DOHH2 (cell line): ENCODE measurements around the gene SP2.

Source experiments
- H3F3A ChIP-seq: fragments of 200-600 bp; sonication (generic), shearing (Covaris generic); 2 replicates; pipeline ENCODE4 v1.6.0; 2016; ENCODE audit warnings: antibody characterized with exemption, mild to moderate bottlenecking; ENCODE audit not compliant: control insufficient read depth, insufficient read depth
- H3K27ac ChIP-seq: fragments of 200-600 bp; sonication (generic); 2 replicates; pipeline ENCODE4 v1.5.1; 2014; ENCODE audit warnings: low read depth, mild to moderate bottlenecking, low read length, moderate library complexity
- H3K27me3 ChIP-seq: fragments of 200-600 bp; sonication (generic); 2 replicates; pipeline ENCODE4 v1.6.1; 2014; ENCODE audit warnings: mild to moderate bottlenecking, low read length, mixed read lengths; ENCODE audit not compliant: control insufficient read depth
- H3K36me3 ChIP-seq: fragments of 200-600 bp; sonication (generic); 2 replicates; pipeline ENCODE4 v1.6.1; 2014; ENCODE audit warnings: mild to moderate bottlenecking, low read length, moderate library complexity, mixed read lengths; ENCODE audit not compliant: control insufficient read depth
- H3K4me1 ChIP-seq: fragments of 200-600 bp; sonication (generic); 2 replicates; pipeline ENCODE4 v1.6.1; 2014; ENCODE audit warnings: mild to moderate bottlenecking, low read length, mixed read lengths; ENCODE audit not compliant: control insufficient read depth
- H3K4me2 ChIP-seq: fragments of 200-600 bp; sonication (generic); 2 replicates; pipeline ENCODE4 v1.6.0; 2014; ENCODE audit warnings: mild to moderate bottlenecking, low read length, moderate library complexity
- H3K4me3 ChIP-seq: fragments of 200-600 bp; sonication (generic); 2 replicates; pipeline ENCODE4 v1.5.1; 2014; ENCODE audit warnings: mild to moderate bottlenecking, low read length, mixed read lengths
- H3K79me2 ChIP-seq: fragments of 200-600 bp; sonication (generic); 2 replicates; pipeline ENCODE4 v1.6.1; 2014; ENCODE audit warnings: mild to moderate bottlenecking, low read length, mixed read lengths; ENCODE audit not compliant: control insufficient read depth
- H3K9me2 ChIP-seq: fragments of 200-600 bp; sonication (generic); replicated peaks from 2 replicates; pipeline ENCODE4 v1.6.1; 2014; ENCODE audit warnings: mild to moderate bottlenecking, low read length, mixed read lengths; ENCODE audit not compliant: control insufficient read depth
- H3K9me3 ChIP-seq: fragments of 200-600 bp; sonication (generic); 2 replicates; pipeline ENCODE4 v1.6.1; 2014; ENCODE audit warnings: antibody characterized with exemption, low read length, mixed read lengths; ENCODE audit not compliant: control insufficient read depth, insufficient read depth
- H4K20me1 ChIP-seq: fragments of 200-600 bp; sonication (generic); 2 replicates; pipeline ENCODE4 v1.6.0; 2014; ENCODE audit warnings: low read depth, mild to moderate bottlenecking, antibody characterized with exemption, low read length, moderate library complexity; ENCODE audit not compliant: control insufficient read depth, insufficient read depth
- CTCF ChIP-seq: fragments of 200-600 bp; sonication (generic); IDR thresholded peaks from one replicate; pipeline ENCODE4 v1.5.1; 2014; ENCODE audit warnings: antibody characterized with exemption, mild to moderate bottlenecking, low read depth, low read length; ENCODE audit not compliant: poor library complexity, severe bottlenecking
- EZH2phosphoT487 ChIP-seq: fragments of 200-600 bp; sonication (generic); IDR thresholded peaks from 2 replicates; pipeline ENCODE4 v1.6.1; 2017; ENCODE audit warnings: borderline replicate concordance, mild to moderate bottlenecking, antibody characterized with exemption, low read length, moderate library complexity, mixed read lengths

Gene SP2

GRCh38 chr17:47889734-47890529, 6.1 kb upstream of the SP2 start:
- peaks cover 6% of the 10 kb centered on the region; the same call in 1 of the 2 replicates for H3F3A ChIP-seq
- H3K36me3 ChIP-seq, result no peaks in the 10 kb centered on the region
- H3K9me3 ChIP-seq, result no peaks in the 10 kb centered on the region
- H3K4me3 ChIP-seq, result no peak overlapping the region
- no peak overlapping the region for H3K27ac ChIP-seq
- no peak for TF ChIP-seq EZH2phosphoT487
- TF ChIP-seq CTCF, result peak; percentile 94
- no peaks in the 10 kb centered on the region for H3K9me2 ChIP-seq
- peaks cover 11% of the 10 kb centered on the region for H3K79me2 ChIP-seq
- peaks cover 17% of the 10 kb centered on the region for H3K4me1 ChIP-seq
- H3K4me2 ChIP-seq, result no peak overlapping the region
- H4K20me1 ChIP-seq, result no peaks in the 10 kb centered on the region
- H3K27me3 ChIP-seq, result no peaks in the 10 kb centered on the region

- H3K36me3 ChIP-seq, result peaks cover 5% of the 10 kb centered on the region; the same call in 1 of the 2 replicates
- no peaks in the 10 kb centered on the region for H3K9me2 ChIP-seq
- TF ChIP-seq CTCF (no peak), EZH2phosphoT487 (no peak)
- peaks cover 6% of the 10 kb centered on the region; the same call in 1 of the 2 replicates for H3F3A ChIP-seq
- H3K4me1 ChIP-seq, result peaks cover 18% of the 10 kb centered on the region
- peaks cover 20% of the 10 kb centered on the region for H3K79me2 ChIP-seq
- H3K4me2 ChIP-seq, result no peak overlapping the region
- H3K4me3 ChIP-seq, result no peak overlapping the region
- H3K9me3 ChIP-seq, result no peaks in the 10 kb centered on the region
- no peaks in the 10 kb centered on the region for H4K20me1 ChIP-seq
- no peak overlapping the region for H3K27ac ChIP-seq
- no peaks in the 10 kb centered on the region for H3K27me3 ChIP-seq
These were observed 4.4 kb upstream of the SP2 start for GRCh38 chr17:47891545-47892088.

- Histone ChIP-seq H3K27ac (peak overlapping the region; percentile 40), H3K79me2 (peaks cover 51% of the 10 kb centered on the region), H3K36me3 (peaks cover 28% of the 10 kb centered on the region), H3K4me1 (peaks cover 31% of the 10 kb centered on the region), H3K27me3 (no peaks in the 10 kb centered on the region), H3F3A (peaks cover 6% of the 10 kb centered on the region; the same call in 1 of the 2 replicates), H3K4me2 (peak overlapping the region; percentile 82), H4K20me1 (no peaks in the 10 kb centered on the region), H3K4me3 (peak overlapping the region; percentile 91), H3K9me3 (no peaks in the 10 kb centered on the region), H3K9me2 (no peaks in the 10 kb centered on the region)
- TF ChIP-seq CTCF (no peak), EZH2phosphoT487 (no peak)
These were observed 1.3 kb upstream of the SP2 start for GRCh38 chr17:47894498-47895346.
